ENCODE data around the gene MEF2C. TPM values are rescaled to one million over a fixed set of nuclear protein-coding genes. Genes with fewer than 3 reads are reported as not detected.

Gene MEF2C
- total RNA-seq, 1 experiment from 2014 or later = 1.7 TPM

DNA sequence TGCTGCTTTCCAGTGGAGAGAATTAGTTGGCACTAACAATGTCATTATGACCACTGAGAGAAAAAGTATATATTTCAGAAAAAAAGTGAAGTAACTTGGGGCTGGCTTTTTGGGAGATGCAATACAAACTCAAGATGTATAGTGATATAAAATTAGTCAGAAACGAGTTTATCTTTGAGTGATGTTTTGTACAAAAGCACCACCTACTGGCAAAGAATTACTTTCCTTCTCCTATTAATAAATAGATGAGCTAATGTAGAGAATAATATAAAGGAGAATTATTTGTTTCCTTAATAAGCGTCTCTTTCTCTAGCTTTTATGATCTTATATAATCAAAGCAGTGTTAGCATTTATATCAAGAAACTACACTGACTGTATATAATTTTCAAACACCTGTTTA is 158.8 kb downstream of the MEF2C start:
- Mint-ChIP-seq H3K4me3 (no peak overlapping the region), H3K27ac (no peak overlapping the region), H3K27me3 (ENCODE audit: low read depth) (peaks cover 19% of the 10 kb centered on the region), H3K4me1 (peaks cover 18% of the 10 kb centered on the region), H3K9me3 (no peaks in the 10 kb centered on the region), H3K36me3 (no peaks in the 10 kb centered on the region)
- no peak for ATAC-seq
- DNase-seq (ENCODE audit: low spot score) = no peak
- TF ChIP-seq NR1H2 (CRISPR knock-in tag; IDR thresholded peaks at IDR 0.05) (no peak), RORB (CRISPR knock-in tag; IDR thresholded peaks at IDR 0.05) (no peak), PRRX2 (CRISPR knock-in tag; IDR thresholded peaks at IDR 0.05) (no peak), ZNF263 (CRISPR knock-in tag; IDR thresholded peaks at IDR 0.05; ENCODE audit: low read depth) (no peak), IRF2 (CRISPR knock-in tag; IDR thresholded peaks at IDR 0.05; ENCODE audit: borderline replicate concordance, low read depth) (no peak), AR (CRISPR knock-in tag; IDR thresholded peaks at IDR 0.05) (no peak)
- TF ChIP-seq, protein P1, sequence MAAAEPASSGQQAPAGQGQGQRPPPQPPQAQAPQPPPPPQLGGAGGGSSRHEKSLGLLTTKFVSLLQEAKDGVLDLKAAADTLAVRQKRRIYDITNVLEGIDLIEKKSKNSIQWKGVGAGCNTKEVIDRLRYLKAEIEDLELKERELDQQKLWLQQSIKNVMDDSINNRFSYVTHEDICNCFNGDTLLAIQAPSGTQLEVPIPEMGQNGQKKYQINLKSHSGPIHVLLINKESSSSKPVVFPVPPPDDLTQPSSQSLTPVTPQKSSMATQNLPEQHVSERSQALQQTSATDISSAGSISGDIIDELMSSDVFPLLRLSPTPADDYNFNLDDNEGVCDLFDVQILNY (CRISPR knock-in tag; IDR thresholded peaks at IDR 0.05) = no peak
- ChIA-PET POLR2A (no interaction called here), CTCF (interaction anchor here (0.6 to 4.6 kb wide), 30 partner anchors 9 to 1716 kb away, joined by 3 to 34 read pairs (median 4); partner anchors contain the start of gene MEF2C)

- Mint-ChIP-seq H3K4me1 (peaks cover 18% of the 10 kb centered on the region), H3K27me3 (ENCODE audit: low read depth) (peaks cover 19% of the 10 kb centered on the region), H3K4me3 (peak overlapping the region; percentile 52), H3K27ac (no peak overlapping the region), H3K9me3 (no peaks in the 10 kb centered on the region), H3K36me3 (no peaks in the 10 kb centered on the region)
- CTCF ChIA-PET = interaction anchor here (0.7 to 4.6 kb wide), 4 partner anchors 9 to 942 kb away, joined by 3 to 34 read pairs (median 18); no protein-coding TSS in a partner anchor
- POLR2A ChIA-PET = no interaction called here
- DNase-seq (ENCODE audit: low spot score) (peak; percentile 36), ATAC-seq (peak; percentile 84)
- no peak for TF ChIP-seq TCF7 (CRISPR knock-in tag; IDR thresholded peaks at IDR 0.05; ENCODE audit: low read depth)
- TF ChIP-seq, protein P2, sequence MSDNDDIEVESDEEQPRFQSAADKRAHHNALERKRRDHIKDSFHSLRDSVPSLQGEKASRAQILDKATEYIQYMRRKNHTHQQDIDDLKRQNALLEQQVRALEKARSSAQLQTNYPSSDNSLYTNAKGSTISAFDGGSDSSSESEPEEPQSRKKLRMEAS (CRISPR knock-in tag; IDR thresholded peaks at IDR 0.05) = 0 out of 2 replicates have a peak, but pooled peaks have one; percentile 19
- TF ChIP-seq, protein P3, sequence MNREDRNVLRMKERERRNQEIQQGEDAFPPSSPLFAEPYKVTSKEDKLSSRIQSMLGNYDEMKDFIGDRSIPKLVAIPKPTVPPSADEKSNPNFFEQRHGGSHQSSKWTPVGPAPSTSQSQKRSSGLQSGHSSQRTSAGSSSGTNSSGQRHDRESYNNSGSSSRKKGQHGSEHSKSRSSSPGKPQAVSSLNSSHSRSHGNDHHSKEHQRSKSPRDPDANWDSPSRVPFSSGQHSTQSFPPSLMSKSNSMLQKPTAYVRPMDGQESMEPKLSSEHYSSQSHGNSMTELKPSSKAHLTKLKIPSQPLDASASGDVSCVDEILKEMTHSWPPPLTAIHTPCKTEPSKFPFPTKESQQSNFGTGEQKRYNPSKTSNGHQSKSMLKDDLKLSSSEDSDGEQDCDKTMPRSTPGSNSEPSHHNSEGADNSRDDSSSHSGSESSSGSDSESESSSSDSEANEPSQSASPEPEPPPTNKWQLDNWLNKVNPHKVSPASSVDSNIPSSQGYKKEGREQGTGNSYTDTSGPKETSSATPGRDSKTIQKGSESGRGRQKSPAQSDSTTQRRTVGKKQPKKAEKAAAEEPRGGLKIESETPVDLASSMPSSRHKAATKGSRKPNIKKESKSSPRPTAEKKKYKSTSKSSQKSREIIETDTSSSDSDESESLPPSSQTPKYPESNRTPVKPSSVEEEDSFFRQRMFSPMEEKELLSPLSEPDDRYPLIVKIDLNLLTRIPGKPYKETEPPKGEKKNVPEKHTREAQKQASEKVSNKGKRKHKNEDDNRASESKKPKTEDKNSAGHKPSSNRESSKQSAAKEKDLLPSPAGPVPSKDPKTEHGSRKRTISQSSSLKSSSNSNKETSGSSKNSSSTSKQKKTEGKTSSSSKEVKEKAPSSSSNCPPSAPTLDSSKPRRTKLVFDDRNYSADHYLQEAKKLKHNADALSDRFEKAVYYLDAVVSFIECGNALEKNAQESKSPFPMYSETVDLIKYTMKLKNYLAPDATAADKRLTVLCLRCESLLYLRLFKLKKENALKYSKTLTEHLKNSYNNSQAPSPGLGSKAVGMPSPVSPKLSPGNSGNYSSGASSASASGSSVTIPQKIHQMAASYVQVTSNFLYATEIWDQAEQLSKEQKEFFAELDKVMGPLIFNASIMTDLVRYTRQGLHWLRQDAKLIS (CRISPR knock-in tag; IDR thresholded peaks at IDR 0.05; ENCODE audit: borderline replicate concordance) = no peak
Measured at GRCh38 chr5:88722546-88723073, 160.4 kb downstream of the MEF2C start.

DNA sequence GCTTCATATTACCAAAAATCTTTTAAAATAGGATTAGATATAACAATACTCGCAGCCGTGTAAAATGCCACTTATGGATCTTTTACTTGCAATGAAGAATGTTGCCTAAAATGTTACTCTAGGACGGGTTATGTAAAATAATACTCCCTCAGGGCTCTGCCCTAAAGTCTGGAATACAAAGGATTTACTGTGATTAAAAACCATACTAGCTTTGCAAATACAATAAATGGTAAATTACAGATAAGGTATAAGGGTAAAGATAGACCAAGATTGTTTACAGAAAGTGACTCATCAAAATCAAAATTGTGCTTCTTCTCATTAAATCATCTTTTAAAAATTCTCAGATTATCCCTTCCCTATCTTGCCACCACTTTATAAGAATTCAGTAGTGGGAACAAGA is 163.6 kb downstream of the MEF2C start:
- H3K9me3 Mint-ChIP-seq = no peaks in the 10 kb centered on the region
- POLR2A ChIA-PET = no interaction called here
- no peaks in the 10 kb centered on the region for H3K36me3 Mint-ChIP-seq
- H3K4me1 Mint-ChIP-seq = peaks cover 18% of the 10 kb centered on the region
- ATAC-seq = no peak
- CTCF ChIA-PET = interaction anchor here (0.8 kb wide), 1 partner anchor 938 kb away, joined by 3 read pairs; no protein-coding TSS in a partner anchor
- H3K4me3 Mint-ChIP-seq = no peak overlapping the region
- H3K27ac Mint-ChIP-seq = no peak overlapping the region
- TF ChIP-seq, protein P4, sequence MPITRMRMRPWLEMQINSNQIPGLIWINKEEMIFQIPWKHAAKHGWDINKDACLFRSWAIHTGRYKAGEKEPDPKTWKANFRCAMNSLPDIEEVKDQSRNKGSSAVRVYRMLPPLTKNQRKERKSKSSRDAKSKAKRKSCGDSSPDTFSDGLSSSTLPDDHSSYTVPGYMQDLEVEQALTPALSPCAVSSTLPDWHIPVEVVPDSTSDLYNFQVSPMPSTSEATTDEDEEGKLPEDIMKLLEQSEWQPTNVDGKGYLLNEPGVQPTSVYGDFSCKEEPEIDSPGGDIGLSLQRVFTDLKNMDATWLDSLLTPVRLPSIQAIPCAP (CRISPR knock-in tag; IDR thresholded peaks at IDR 0.05) = no peak
- TF ChIP-seq ATF3 (CRISPR knock-in tag; conservative IDR thresholded peaks at IDR 0.05) (no peak), ZNF423 (CRISPR knock-in tag; IDR thresholded peaks at IDR 0.05) (no peak)
- peaks cover 23% of the 10 kb centered on the region for H3K27me3 Mint-ChIP-seq (ENCODE audit: low read depth)
- no peak for DNase-seq (ENCODE audit: low spot score)
